ENCODE results near the gene FIS1.

The FIS1 gene

GRCh38 chr7:101234636-101235035 is 10.2 kb downstream of the FIS1 start:
- DNase-seq, result no peak
- ATAC-seq, result no peak

- no peak for ATAC-seq
- no peak for DNase-seq
Observed at GRCh38 chr7:101233907-101234547, 10.9 kb downstream of the FIS1 start.

- DNase-seq (no peak), ATAC-seq (no peak)
Observed at GRCh38 chr7:101232141-101232850, 12.6 kb downstream of the FIS1 start.

GRCh38 chr7:101231644-101232043 is 13.2 kb downstream of the FIS1 start:
- DNase-seq, result no peak
- ATAC-seq, result no peak

- DNase-seq (no peak), ATAC-seq (no peak)
Observed at GRCh38 chr7:101226721-101227120, 18.2 kb downstream of the FIS1 start.

- ATAC-seq, result no peak
- DNase-seq, result no peak
Observed at GRCh38 chr7:101225650-101226049, 19.2 kb downstream of the FIS1 start.

- no peak for DNase-seq
- no peak for ATAC-seq
Observed at GRCh38 chr7:101223528-101223927, 21.4 kb downstream of the FIS1 start.

GRCh38 chr7:101222275-101222830 is 22.5 kb downstream of the FIS1 start:
- DNase-seq, result no peak
- no peak for ATAC-seq

GRCh38 chr7:101220295-101220694 is 24.6 kb downstream of the FIS1 start:
- DNase-seq (no peak), ATAC-seq (no peak)

GRCh38 chr7:101218236-101219125 is 26.4 kb downstream of the FIS1 start:
- no peak for DNase-seq
- ATAC-seq, result no peak

- DNase-seq (peak; percentile 95), ATAC-seq (peak; percentile 67)
Observed at GRCh38 chr7:101217388-101218235, 27.3 kb downstream of the FIS1 start, which contains the start of the genes PLOD3 and ZNHIT1. PLOD3 (minus strand) TSS chr7:101217581; CDS start chr7:101217274, 307 bp downstream. ZNHIT1 (plus strand) TSS chr7:101218165; CDS start chr7:101218196, 31 bp downstream.

- ATAC-seq (peak; percentile 7), DNase-seq (no peak)
Observed at GRCh38 chr7:101216860-101217387, 28.0 kb downstream of the FIS1 start.

GRCh38 chr7:101216001-101216859 is 28.7 kb downstream of the FIS1 start:
- no peak for ATAC-seq
- DNase-seq, result no peak

GRCh38 chr7:101212014-101212413 is 32.9 kb downstream of the FIS1 start:
- ATAC-seq, result no peak

GRCh38 chr7:101211501-101211900 is 33.4 kb downstream of the FIS1 start:
- ATAC-seq (no peak), DNase-seq (no peak)

More at GRCh38 chr7:101212014-101212413, 32.9 kb downstream of the FIS1 start:
- no peak for DNase-seq

GRCh38 chr7:101210143-101210542 is 34.7 kb downstream of the FIS1 start:
- no peak for ATAC-seq
- DNase-seq, result no peak

GRCh38 chr7:101208794-101209193 is 36.1 kb downstream of the FIS1 start:
- ATAC-seq (no peak), DNase-seq (no peak)

- DNase-seq (no peak), ATAC-seq (no peak)
Observed at GRCh38 chr7:101207459-101207858, 37.4 kb downstream of the FIS1 start.

GRCh38 chr7:101206665-101207042 is 38.2 kb downstream of the FIS1 start:
- ATAC-seq (no peak), DNase-seq (no peak)

Data from stimulated activated naive CD8-positive, alpha-beta T cell treated with anti-CD3 and anti-CD28 coated beads, Interleukin-15, Interleukin-2, amounts not matched to agents 100 U/mL and 50 U/mL, for 24 hours (primary cell).